CD4-positive, CD25-positive, alpha-beta regulatory T cell (primary cell): ENCODE measurements around the gene NF1. TPM values are rescaled to one million over a fixed set of nuclear protein-coding genes. Genes with fewer than 3 reads are reported as not detected.

Source experiments
- polyA plus RNA-seq, 4 donors: library from polyadenylated mRNA; unstranded; fragments of 300-500 nt; fragmentation: Illumina TruSeq; gene quantifications; one replicate each; pipeline ENCODE4 v1.2.3, GENCODE V29; 2021
- total RNA-seq: library from RNA; stranded (reverse); gene quantifications from one replicate; pipeline ENCODE4 v1.2.3, GENCODE V29; 2022

The NF1 gene
- total and polyA plus RNA-seq, 5 donors from 2014 or later, result 19.7 to 47.3 (median 40.8) TPM

Other genes with a start within 250 kb of the NF1 start
- 10.0 TPM for gene TEFM, start 188.7 kb upstream of the NF1 start, total RNA-seq
- gene TEFM, start 188.7 kb upstream of the NF1 start, polyA plus RNA-seq, result 10 to 100 TPM; 19.3 to 21.7 (median 19.5) TPM
- gene ADAP2, start 173.0 kb upstream of the NF1 start, total RNA-seq, result 2.6 TPM
- gene ADAP2, start 173.0 kb upstream of the NF1 start, polyA plus RNA-seq, result not detected
- gene RNF135, start 123.9 kb upstream of the NF1 start, total RNA-seq, result 3.8 TPM
- gene RNF135, start 123.9 kb upstream of the NF1 start, polyA plus RNA-seq, result 10 to 100 TPM in 3 of 4 donors, 1 to 10 TPM in 1; 9.4 to 17.8 (median 11.3) TPM
- gene OMG, start 202.3 kb downstream of the NF1 start, total RNA-seq, result 1.3 TPM
- gene OMG, start 202.3 kb downstream of the NF1 start, polyA plus RNA-seq, result under 1 TPM in 2 of 4 donors, not detected in 2; 0.15 to 0.33 TPM
- gene EVI2B, start 219.1 kb downstream of the NF1 start, total RNA-seq, result 132 TPM
- gene EVI2B, start 219.1 kb downstream of the NF1 start, polyA plus RNA-seq, result 100 to 1,000 TPM in 3 of 4 donors, 10 to 100 TPM in 1; 83.8 to 106 (median 102) TPM
- 77.4 TPM for gene EVI2A, start 226.6 kb downstream of the NF1 start, total RNA-seq
- 100 to 1,000 TPM in 1 of 4 donors, 10 to 100 TPM in 3; 47.5 to 111 (median 64.7) TPM for gene EVI2A, start 226.6 kb downstream of the NF1 start, polyA plus RNA-seq